AG04450 (cell line): ENCODE results near the gene VRK3. TPM values are rescaled to one million over a fixed set of nuclear protein-coding genes. Genes with fewer than 3 reads are reported as not detected.

Experiments
- CTCF ChIA-PET: fragments of 300-600, 350-600 bp; formaldehyde crosslinking; extraction: SDS; loops from one replicate; lab custom pipeline; 2022; ENCODE audit warnings: antibody characterized with exemption, inconsistent platforms; lab: Charles Lee
- POLR2A ChIA-PET: fragments of 350-600 bp; formaldehyde crosslinking; extraction: SDS; loops from one replicate; lab custom pipeline; 2021; ENCODE audit warnings: antibody characterized with exemption, inconsistent platforms; lab: Yijun Ruan, JAX
- DNase-seq: peaks from one replicate; pipeline ENCODE4 v3.0.0-alpha.2; 2011; ENCODE audit warnings: low read depth, low spot score
- H3K27ac ChIP-seq: one replicate; pipeline ENCODE4 v1.5.1; 2012; ENCODE audit warnings: low read depth, low read length, control low read depth
- H3K27me3 ChIP-seq: one replicate; pipeline ENCODE4 v1.6.0; 2012; ENCODE audit warnings: low read length; ENCODE audit not compliant: control insufficient read depth, insufficient read depth
- H3K4me3 ChIP-seq: 2 replicates; pipeline ENCODE4 v1.5.1; 2011; ENCODE audit warnings: mild to moderate bottlenecking, low read depth, low read length, control low read depth
- H3K9me3 ChIP-seq: 2 replicates; pipeline ENCODE4 v1.5.1; 2012; ENCODE audit warnings: low read length; ENCODE audit not compliant: control insufficient read depth, insufficient read depth
- CTCF ChIP-seq: IDR thresholded peaks from 2 replicates; pipeline ENCODE4 v1.5.1; 2011; ENCODE audit warnings: low read depth, low read length, control low read depth, inconsistent platforms
- polyA plus RNA-seq: library from polyadenylated mRNA; depleted of rRNA; stranded (reverse); fragments of >200 nt; gene quantifications from 2 replicates; pipeline ENCODE4 v1.2.3, GENCODE V29; 2011

VRK3 gene
- polyA plus RNA-seq, 1 experiment: 22.5 TPM

DNA sequence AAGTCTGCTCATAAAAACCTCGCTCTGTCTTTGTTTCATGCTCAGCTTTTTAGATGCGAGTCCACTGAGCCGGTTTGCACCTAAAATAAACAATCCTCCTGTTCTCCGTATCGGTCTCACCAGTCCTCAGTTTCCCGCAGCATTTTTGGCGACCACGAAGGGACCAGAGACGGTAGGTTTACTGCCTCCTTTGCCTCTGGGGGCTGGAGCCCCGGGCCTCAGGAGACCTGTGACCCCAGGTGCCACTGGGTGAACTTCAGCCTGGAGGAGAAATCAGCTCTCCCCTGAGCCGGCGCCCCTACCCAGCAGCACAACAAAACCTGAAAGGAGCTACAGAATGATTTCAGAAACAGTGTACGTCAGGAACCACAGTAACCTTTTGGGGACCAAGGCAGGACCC is 72.3 kb downstream of the VRK3 start:
- DNase-seq: no peak
- no peak overlapping the region for H3K27ac ChIP-seq
- no peak overlapping the region for H3K4me3 ChIP-seq
- CTCF ChIA-PET: interaction anchor here (1.6 to 2.7 kb wide), 2 partner anchors 15 to 31 kb away, joined by 6 to 15 read pairs; no protein-coding TSS in a partner anchor
- POLR2A ChIA-PET: no interaction called here
- peaks cover 33% of the 10 kb centered on the region for H3K27me3 ChIP-seq
- TF ChIP-seq CTCF: no peak
- no peaks in the 10 kb centered on the region; the same call in 1 of the 2 replicates for H3K9me3 ChIP-seq

- Histone ChIP-seq H3K27me3 (peaks cover 33% of the 10 kb centered on the region), H3K27ac (no peak overlapping the region), H3K4me3 (no peak overlapping the region), H3K9me3 (no peaks in the 10 kb centered on the region; the same call in 1 of the 2 replicates)
- no peak for DNase-seq
- ChIA-PET CTCF (interaction anchor here (0.6 to 2.7 kb wide), 2 partner anchors 13 to 15 kb away, joined by 5 to 15 read pairs; no protein-coding TSS in a partner anchor), POLR2A (no interaction called here)
- no peak for TF ChIP-seq CTCF
Measured at GRCh38 chr19:49952479-49952836, 72.7 kb downstream of the VRK3 start.

- ChIA-PET POLR2A (no interaction called here), CTCF (interaction anchor here (0.6 to 2.7 kb wide), 3 partner anchors 13 to 14 kb away, joined by 5 to 15 read pairs (median 7); no protein-coding TSS in a partner anchor)
- Histone ChIP-seq H3K9me3 (no peaks in the 10 kb centered on the region; the same call in 1 of the 2 replicates), H3K27me3 (peaks cover 33% of the 10 kb centered on the region), H3K4me3 (no peak overlapping the region), H3K27ac (no peak overlapping the region)
- TF ChIP-seq CTCF: no peak
- DNase-seq: no peak
Measured at GRCh38 chr19:49951806-49952478, 73.2 kb downstream of the VRK3 start.

DNA sequence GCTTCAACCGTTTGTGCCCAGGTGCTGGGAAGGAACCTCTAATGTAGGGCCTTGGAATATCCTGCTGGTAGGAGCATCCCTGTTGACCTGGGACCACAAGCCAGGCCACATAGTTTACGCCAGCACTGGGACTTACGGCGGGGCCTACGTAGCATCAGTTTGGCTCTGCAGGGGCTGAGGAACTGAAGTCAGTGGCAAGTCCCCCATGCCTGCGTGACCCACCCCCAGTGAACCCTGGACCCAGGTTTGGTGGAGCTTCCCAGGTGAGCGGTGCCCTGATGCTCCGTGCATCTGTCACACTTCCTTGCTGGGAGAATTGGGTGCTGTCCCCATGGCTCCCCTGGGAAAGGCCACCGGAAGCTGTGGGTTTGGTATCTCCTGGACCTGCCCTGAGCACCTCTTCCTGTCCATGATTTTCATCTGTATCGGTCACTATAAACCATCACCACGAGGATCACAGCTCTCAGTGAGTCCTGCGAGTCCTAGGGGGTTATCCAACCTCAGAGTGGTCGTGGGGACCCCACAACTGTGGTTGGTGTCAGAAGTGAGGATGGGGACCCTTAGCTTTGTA is 74.1 kb downstream of the VRK3 start:
- no peak for TF ChIP-seq CTCF
- no peak for DNase-seq
- Histone ChIP-seq H3K27ac (no peak overlapping the region), H3K9me3 (no peaks in the 10 kb centered on the region; the same call in 1 of the 2 replicates), H3K4me3 (no peak overlapping the region), H3K27me3 (peaks cover 30% of the 10 kb centered on the region)
- ChIA-PET CTCF (interaction anchor here (1.6 kb wide), 1 partner anchor 13 kb away, joined by 7 read pairs; no protein-coding TSS in a partner anchor), POLR2A (no interaction called here)

GRCh38 chr19:49950590-49950948 is 74.6 kb downstream of the VRK3 start:
- no peak overlapping the region for H3K27ac ChIP-seq
- H3K4me3 ChIP-seq: no peak overlapping the region
- H3K9me3 ChIP-seq: no peaks in the 10 kb centered on the region; the same call in 1 of the 2 replicates
- DNase-seq: no peak
- ChIA-PET POLR2A (no interaction called here), CTCF (interaction anchor here (1.6 to 3.2 kb wide), 2 partner anchors 12 to 13 kb away, joined by 7 to 25 read pairs; no protein-coding TSS in a partner anchor)
- H3K27me3 ChIP-seq: peaks cover 29% of the 10 kb centered on the region
- TF ChIP-seq CTCF: no peak
